Testis (tissue), 3 donors: ENCODE results near the gene PPARGC1A. TPM values are rescaled to one million over a fixed set of nuclear protein-coding genes. Genes with fewer than 3 reads are reported as not detected.

Experiments used
- DNase-seq: peaks from one replicate; pipeline ENCODE4 v3.0.0-alpha.2; 2019
- H3K27ac ChIP-seq, 2 donors: fragments of 200-600 bp; sonication (generic); one replicate each; pipeline ENCODE4 v1.5.1; 2019
- H3K27me3 ChIP-seq: fragments of 200-600 bp; sonication (generic); one replicate; pipeline ENCODE4 v1.5.1; 2019
- H3K36me3 ChIP-seq: fragments of 200-600 bp; sonication (generic); one replicate; pipeline ENCODE4 v1.5.1; 2017; ENCODE audit warnings: low read depth; ENCODE audit errors: missing control alignments
- H3K4me1 ChIP-seq: fragments of 200-600 bp; sonication (generic); one replicate; pipeline ENCODE4 v1.5.1; 2019
- H3K4me3 ChIP-seq, 2 donors: fragments of 200-600 bp; sonication (generic); one replicate each; pipeline ENCODE4 v1.5.1; 2017 to 2019
- H3K9me3 ChIP-seq: fragments of 200-600 bp; sonication (generic); one replicate; pipeline ENCODE4 v1.5.1; 2017
- CTCF ChIP-seq, 3 experiments: fragments of 450-650 bp in 2 of 3; fragments of 200-600 bp in 1 of 3; sonication (generic) in 1 of 3; IDR thresholded peaks; one replicate each; pipeline ENCODE4 v1.5.1; 2016 to 2019; ENCODE audit warnings: antibody characterized with exemption in 3 of 3, mild to moderate bottlenecking in 2 of 3, moderate library complexity in 1 of 3
- POLR2A ChIP-seq: fragments of 450-650 bp; IDR thresholded peaks from one replicate; pipeline ENCODE4 v1.6.1; 2017; ENCODE audit warnings: antibody characterized with exemption, mild to moderate bottlenecking, moderate library complexity
- WGBS, 2 donors: methylation state at CpG; one replicate each; pipeline ENCODE4 v1.1.5; 2018; 5-methylcytosine and 5-hydroxymethylcytosine counted together
- intact Hi-C: fragments of 100-400 bp; cut with DNase I; formaldehyde crosslinking; loops from one replicate; pipeline ENCODE4 v1.15.1; 2023; ENCODE audit warnings: low total_unique reads
- polyA plus RNA-seq: library from polyadenylated mRNA; stranded (reverse); fragments of 350-450 nt; fragmentation: Illumina TruSeq; extraction: RNeasy Lipid Tissue Mini Kit (QIAGEN cat#74804); gene quantifications from one replicate; pipeline ENCODE4 v1.2.3, GENCODE V29; 2014; ENCODE audit warnings: low read depth, low replicate concordance; ENCODE audit not compliant: insufficient read depth
- total RNA-seq, 2 donors: library from RNA; depleted of rRNA; stranded (reverse); fragments of >200 nt; gene quantifications; one replicate each; pipeline ENCODE4 v1.2.3, GENCODE V29; 2016

The PPARGC1A gene
- total and polyA plus RNA-seq, 3 donors from 2014 or later = 15.4 to 33.4 (median 33.0) TPM

GRCh38 chr4:23747281-23747735 lies 142.5 kb downstream of the PPARGC1A start:
- Histone ChIP-seq H3K27me3 (no peaks in the 10 kb centered on the region), H3K36me3 (no peaks in the 10 kb centered on the region), H3K4me3 (no peak overlapping the region), H3K9me3 (no peaks in the 10 kb centered on the region), H3K27ac (no peak overlapping the region), H3K4me1 (no peaks in the 10 kb centered on the region)
- intact Hi-C loops = no loop called here
- TF ChIP-seq CTCF (IDR thresholded peaks at IDR 0.05) (no peak), POLR2A (no peak)
- 52 to 55% methylated on average over 2 of the region's 2 CpGs for WGBS, 2 donors
- no peak for DNase-seq

DNA sequence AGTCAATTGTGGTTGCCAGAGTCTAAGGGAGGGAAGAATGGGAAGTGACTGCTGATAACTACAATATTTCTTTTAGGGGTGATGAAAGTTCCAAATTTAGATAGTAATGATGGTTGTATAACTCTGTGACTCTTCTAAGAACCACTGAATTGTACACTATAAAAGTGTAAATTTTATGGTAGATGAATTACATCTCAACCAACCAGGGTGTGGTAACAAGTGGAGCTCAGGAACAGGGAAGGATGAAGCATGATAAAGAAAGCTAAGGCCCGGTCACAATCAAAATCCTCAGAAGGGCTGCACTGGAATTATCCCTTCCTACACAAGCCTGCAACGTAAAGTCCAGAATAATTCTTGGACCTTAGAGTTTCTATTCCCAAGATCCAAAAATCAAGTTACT lies 143.2 kb downstream of the PPARGC1A start:
- no peaks in the 10 kb centered on the region for H3K27me3 ChIP-seq
- intact Hi-C loops = no loop called here
- H3K27ac ChIP-seq = no peak overlapping the region
- no peaks in the 10 kb centered on the region for H3K4me1 ChIP-seq
- H3K4me3 ChIP-seq = no peak overlapping the region
- H3K9me3 ChIP-seq = no peaks in the 10 kb centered on the region
- DNase-seq = no peak
- no peak for TF ChIP-seq CTCF (IDR thresholded peaks at IDR 0.05)
- no peak for TF ChIP-seq POLR2A
- WGBS, 2 donors = 86% methylated on average over 2 of the region's 2 CpGs
- H3K36me3 ChIP-seq = no peaks in the 10 kb centered on the region

DNA sequence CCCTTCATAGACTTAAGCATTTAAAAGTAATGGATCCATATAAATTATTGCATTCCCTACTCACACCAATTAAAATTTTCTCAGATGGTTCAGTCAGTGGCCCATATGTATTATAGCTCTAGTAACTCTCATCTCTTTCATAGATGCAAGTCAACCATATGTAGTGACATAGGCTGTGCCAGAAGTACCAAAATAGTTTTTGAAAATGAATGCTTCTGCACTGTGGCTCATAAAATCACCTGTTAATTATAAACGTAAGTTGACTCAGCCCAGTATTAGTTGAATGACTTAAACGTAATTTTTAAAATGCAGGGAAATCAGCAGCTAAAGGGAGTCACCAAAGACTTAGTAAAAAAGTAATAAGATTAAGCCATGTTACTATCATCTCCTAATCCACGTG lies 143.8 kb downstream of the PPARGC1A start:
- H3K36me3 ChIP-seq = no peaks in the 10 kb centered on the region
- H3K27me3 ChIP-seq = no peaks in the 10 kb centered on the region
- TF ChIP-seq POLR2A (no peak), CTCF (IDR thresholded peaks at IDR 0.05) (no peak)
- DNase-seq = no peak
- no peak overlapping the region for H3K4me3 ChIP-seq
- H3K9me3 ChIP-seq = no peaks in the 10 kb centered on the region
- no peak overlapping the region for H3K27ac ChIP-seq
- WGBS, 2 donors = 90 to 92% methylated on average over 3 of the region's 3 CpGs
- H3K4me1 ChIP-seq = no peaks in the 10 kb centered on the region
- intact Hi-C loops = no loop called here

DNA sequence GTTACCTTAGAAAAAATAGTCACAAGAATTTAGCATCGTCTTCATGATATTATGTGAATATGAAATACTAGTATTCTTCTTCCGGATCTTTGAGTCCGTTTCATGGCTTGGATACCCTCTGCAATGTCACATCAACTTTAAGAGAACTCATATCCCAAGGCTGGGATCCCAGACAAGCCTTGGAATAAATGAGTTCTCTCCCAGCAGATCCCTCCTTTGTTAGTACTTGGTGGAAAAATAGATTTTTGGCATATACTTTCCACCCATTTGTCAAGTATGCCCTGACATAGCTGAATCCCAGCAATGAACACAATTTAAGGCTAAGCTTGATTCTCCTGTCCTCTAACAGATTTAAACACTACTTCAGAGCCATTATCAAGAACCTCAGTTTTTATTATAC lies 144.5 kb downstream of the PPARGC1A start:
- no peak for TF ChIP-seq CTCF (IDR thresholded peaks at IDR 0.05)
- TF ChIP-seq POLR2A = no peak
- intact Hi-C loops = no loop called here
- Histone ChIP-seq H3K27me3 (no peaks in the 10 kb centered on the region), H3K4me3 (no peak overlapping the region), H3K27ac (no peak overlapping the region), H3K4me1 (no peaks in the 10 kb centered on the region), H3K36me3 (no peaks in the 10 kb centered on the region), H3K9me3 (no peaks in the 10 kb centered on the region)
- WGBS, 2 donors = 94 to 96% methylated on average over 3 of the region's 3 CpGs
- DNase-seq = no peak
